ENCODE measurements around the gene DNAAF1. TPM values are rescaled to one million over a fixed set of nuclear protein-coding genes. Genes with fewer than 3 reads are reported as not detected.

Gene DNAAF1
- polyA plus RNA-seq, 1 of the 3 experiments (the other 2 are of a cell fraction) = 0.35 TPM

DNA sequence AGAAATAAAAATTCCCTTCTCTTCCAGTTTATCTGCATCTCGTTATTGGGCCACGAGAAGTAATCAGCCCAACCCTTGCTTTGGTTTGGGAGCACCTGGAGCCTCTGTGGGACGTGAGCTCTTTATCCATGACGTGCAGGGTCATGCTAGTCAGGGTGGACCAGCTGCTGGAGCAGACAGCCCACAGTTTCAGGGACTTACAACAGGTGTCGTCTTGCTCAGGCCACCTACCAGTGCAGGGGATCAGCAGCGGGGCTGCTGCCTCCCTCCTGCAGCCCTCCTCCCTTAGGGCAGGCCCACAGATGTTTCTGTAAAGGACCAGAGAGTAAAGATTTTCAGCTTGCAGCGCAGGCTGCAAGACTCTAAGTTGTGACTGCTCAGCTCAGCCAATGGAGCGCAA lies 62.8 kb downstream of the DNAAF1 start:
- H2AFZ ChIP-seq (ENCODE audit: low read depth) = no peak overlapping the region
- H3K4me3 ChIP-seq (ENCODE audit: low read depth in 2 of 2, low read length in 1 of 2) = no peak overlapping the region
- H3K36me3 ChIP-seq (replicated peaks in 1 of 2; ENCODE audit: control insufficient read depth in 1 of 2, insufficient read depth in 2 of 2, low read length in 1 of 2) = no peaks in the 10 kb centered on the region
- no peaks in the 10 kb centered on the region for H3K9me2 ChIP-seq
- no peaks in the 10 kb centered on the region for H4K20me1 ChIP-seq (ENCODE audit: insufficient read depth)
- no peak overlapping the region for H3K9ac ChIP-seq
- H3K4me2 ChIP-seq = no peak overlapping the region
- TF ChIP-seq FOSL2 (IDR thresholded peaks at IDR 0.05; ENCODE audit: borderline replicate concordance, low read depth) (no peak), RFX5 (IDR thresholded peaks at IDR 0.05; ENCODE audit: low read length) (no peak), ELF1 (IDR thresholded peaks at IDR 0.05) (no peak), YY1 (IDR thresholded peaks at IDR 0.05; ENCODE audit: low read depth) (no peak), MEF2A (IDR thresholded peaks at IDR 0.05; ENCODE audit: borderline replicate concordance, low read depth) (no peak), NFIC (IDR thresholded peaks at IDR 0.05; ENCODE audit: borderline replicate concordance) (no peak), FOXM1 (IDR thresholded peaks at IDR 0.05; ENCODE audit: low read depth) (no peak), CHD2 (IDR thresholded peaks at IDR 0.05; ENCODE audit: low read length, partially characterized antibody) (no peak), RCOR1 (IDR thresholded peaks at IDR 0.05; ENCODE audit: low read length) (no peak), SMC3 (IDR thresholded peaks at IDR 0.05; ENCODE audit: low read depth, low read length) (no peak)
- TF ChIP-seq, protein P1, sequence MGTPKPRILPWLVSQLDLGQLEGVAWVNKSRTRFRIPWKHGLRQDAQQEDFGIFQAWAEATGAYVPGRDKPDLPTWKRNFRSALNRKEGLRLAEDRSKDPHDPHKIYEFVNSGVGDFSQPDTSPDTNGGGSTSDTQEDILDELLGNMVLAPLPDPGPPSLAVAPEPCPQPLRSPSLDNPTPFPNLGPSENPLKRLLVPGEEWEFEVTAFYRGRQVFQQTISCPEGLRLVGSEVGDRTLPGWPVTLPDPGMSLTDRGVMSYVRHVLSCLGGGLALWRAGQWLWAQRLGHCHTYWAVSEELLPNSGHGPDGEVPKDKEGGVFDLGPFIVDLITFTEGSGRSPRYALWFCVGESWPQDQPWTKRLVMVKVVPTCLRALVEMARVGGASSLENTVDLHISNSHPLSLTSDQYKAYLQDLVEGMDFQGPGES (IDR thresholded peaks at IDR 0.05; ENCODE audit: low read depth, low read length) = no peak
- TF ChIP-seq, protein P2, sequence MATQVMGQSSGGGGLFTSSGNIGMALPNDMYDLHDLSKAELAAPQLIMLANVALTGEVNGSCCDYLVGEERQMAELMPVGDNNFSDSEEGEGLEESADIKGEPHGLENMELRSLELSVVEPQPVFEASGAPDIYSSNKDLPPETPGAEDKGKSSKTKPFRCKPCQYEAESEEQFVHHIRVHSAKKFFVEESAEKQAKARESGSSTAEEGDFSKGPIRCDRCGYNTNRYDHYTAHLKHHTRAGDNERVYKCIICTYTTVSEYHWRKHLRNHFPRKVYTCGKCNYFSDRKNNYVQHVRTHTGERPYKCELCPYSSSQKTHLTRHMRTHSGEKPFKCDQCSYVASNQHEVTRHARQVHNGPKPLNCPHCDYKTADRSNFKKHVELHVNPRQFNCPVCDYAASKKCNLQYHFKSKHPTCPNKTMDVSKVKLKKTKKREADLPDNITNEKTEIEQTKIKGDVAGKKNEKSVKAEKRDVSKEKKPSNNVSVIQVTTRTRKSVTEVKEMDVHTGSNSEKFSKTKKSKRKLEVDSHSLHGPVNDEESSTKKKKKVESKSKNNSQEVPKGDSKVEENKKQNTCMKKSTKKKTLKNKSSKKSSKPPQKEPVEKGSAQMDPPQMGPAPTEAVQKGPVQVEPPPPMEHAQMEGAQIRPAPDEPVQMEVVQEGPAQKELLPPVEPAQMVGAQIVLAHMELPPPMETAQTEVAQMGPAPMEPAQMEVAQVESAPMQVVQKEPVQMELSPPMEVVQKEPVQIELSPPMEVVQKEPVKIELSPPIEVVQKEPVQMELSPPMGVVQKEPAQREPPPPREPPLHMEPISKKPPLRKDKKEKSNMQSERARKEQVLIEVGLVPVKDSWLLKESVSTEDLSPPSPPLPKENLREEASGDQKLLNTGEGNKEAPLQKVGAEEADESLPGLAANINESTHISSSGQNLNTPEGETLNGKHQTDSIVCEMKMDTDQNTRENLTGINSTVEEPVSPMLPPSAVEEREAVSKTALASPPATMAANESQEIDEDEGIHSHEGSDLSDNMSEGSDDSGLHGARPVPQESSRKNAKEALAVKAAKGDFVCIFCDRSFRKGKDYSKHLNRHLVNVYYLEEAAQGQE (IDR thresholded peaks at IDR 0.05; ENCODE audit: low read depth, low read length) = no peak
- TF ChIP-seq, protein P3, sequence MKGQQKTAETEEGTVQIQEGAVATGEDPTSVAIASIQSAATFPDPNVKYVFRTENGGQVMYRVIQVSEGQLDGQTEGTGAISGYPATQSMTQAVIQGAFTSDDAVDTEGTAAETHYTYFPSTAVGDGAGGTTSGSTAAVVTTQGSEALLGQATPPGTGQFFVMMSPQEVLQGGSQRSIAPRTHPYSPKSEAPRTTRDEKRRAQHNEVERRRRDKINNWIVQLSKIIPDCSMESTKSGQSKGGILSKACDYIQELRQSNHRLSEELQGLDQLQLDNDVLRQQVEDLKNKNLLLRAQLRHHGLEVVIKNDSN (IDR thresholded peaks at IDR 0.05; ENCODE audit: borderline replicate concordance, low read depth) = no peak
- no peaks in the 10 kb centered on the region; a peak in 1 of 4 replicates for H3K4me1 ChIP-seq (ENCODE audit: control insufficient read depth in 1 of 2, insufficient read depth in 2 of 2, low read depth in 1 of 2, low read length in 1 of 2)
- 68% methylated on average over 5 of the region's 8 CpGs for WGBS (ENCODE audit: low lambda C conversion rate)
- H3F3A ChIP-seq (replicated peaks; ENCODE audit: insufficient read depth) = no peaks in the 10 kb centered on the region
- no peak for DNase-seq
- no peak overlapping the region for H3K27ac ChIP-seq (ENCODE audit: low read depth in 2 of 2, low read length in 1 of 2)
- ChIA-PET CTCF (interaction anchor here (1.9 kb wide), 1 partner anchor 21 kb away, joined by 7 read pairs; the partner anchor contains the start of gene TAF1C), POLR2A (no interaction called here)
- H3K79me2 ChIP-seq (ENCODE audit: insufficient read depth) = no peaks in the 10 kb centered on the region
- H3K9me3 ChIP-seq = no peaks in the 10 kb centered on the region
- no peaks in the 10 kb centered on the region for H3K27me3 ChIP-seq (ENCODE audit: insufficient read depth)

DNA sequence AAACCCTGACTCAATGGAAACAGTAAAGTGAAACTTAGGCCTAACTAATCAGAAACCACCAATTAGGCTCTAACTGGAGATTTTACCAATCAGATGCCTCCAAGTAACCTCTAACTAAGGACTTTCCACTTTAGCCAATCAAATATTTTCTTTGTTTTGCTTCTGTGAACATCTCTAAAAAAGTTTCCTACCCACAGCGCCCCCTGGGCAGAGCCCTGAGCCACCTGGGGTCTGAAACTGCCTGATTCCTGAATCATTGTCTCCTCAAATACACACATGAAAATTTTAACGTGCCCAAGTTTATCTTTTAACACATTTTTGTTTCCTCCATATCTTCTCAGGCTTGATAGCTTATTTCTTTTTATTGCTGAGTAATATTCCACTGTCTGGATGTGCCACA lies 64.9 kb downstream of the DNAAF1 start:
- H3K9ac ChIP-seq = no peak overlapping the region
- H3K4me3 ChIP-seq (ENCODE audit: low read depth in 2 of 2, low read length in 1 of 2) = no peak overlapping the region
- H3K4me2 ChIP-seq = no peak overlapping the region
- peaks cover 0 to 7% of the 10 kb centered on the region in 2 experiments; a peak in 1 of 4 replicates for H3K4me1 ChIP-seq (ENCODE audit: control insufficient read depth in 1 of 2, insufficient read depth in 2 of 2, low read depth in 1 of 2, low read length in 1 of 2)
- ChIA-PET CTCF (interaction anchor here (1.5 kb wide), 1 partner anchor 20 kb away, joined by 3 read pairs; no protein-coding TSS in a partner anchor), POLR2A (no interaction called here)
- H3K9me2 ChIP-seq = no peaks in the 10 kb centered on the region
- TF ChIP-seq, protein P4, sequence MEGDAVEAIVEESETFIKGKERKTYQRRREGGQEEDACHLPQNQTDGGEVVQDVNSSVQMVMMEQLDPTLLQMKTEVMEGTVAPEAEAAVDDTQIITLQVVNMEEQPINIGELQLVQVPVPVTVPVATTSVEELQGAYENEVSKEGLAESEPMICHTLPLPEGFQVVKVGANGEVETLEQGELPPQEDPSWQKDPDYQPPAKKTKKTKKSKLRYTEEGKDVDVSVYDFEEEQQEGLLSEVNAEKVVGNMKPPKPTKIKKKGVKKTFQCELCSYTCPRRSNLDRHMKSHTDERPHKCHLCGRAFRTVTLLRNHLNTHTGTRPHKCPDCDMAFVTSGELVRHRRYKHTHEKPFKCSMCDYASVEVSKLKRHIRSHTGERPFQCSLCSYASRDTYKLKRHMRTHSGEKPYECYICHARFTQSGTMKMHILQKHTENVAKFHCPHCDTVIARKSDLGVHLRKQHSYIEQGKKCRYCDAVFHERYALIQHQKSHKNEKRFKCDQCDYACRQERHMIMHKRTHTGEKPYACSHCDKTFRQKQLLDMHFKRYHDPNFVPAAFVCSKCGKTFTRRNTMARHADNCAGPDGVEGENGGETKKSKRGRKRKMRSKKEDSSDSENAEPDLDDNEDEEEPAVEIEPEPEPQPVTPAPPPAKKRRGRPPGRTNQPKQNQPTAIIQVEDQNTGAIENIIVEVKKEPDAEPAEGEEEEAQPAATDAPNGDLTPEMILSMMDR (IDR thresholded peaks at IDR 0.05) = peak; percentile 34; the same call in 1 of the 2 replicates
- TF ChIP-seq POLR2AphosphoS5 (IDR thresholded peaks at IDR 0.05; ENCODE audit: low read depth, low read length) = no peak
- TF ChIP-seq, protein P2 (IDR thresholded peaks at IDR 0.05; ENCODE audit: low read depth, low read length) = no peak
- no peak for TF ChIP-seq EZH2phosphoT487 (IDR thresholded peaks at IDR 0.05; ENCODE audit: borderline replicate concordance, low read depth)
- TF ChIP-seq GABPA (IDR thresholded peaks at IDR 0.05; ENCODE audit: low read depth) = no peak
- no peak overlapping the region for H2AFZ ChIP-seq (ENCODE audit: low read depth)
- no peaks in the 10 kb centered on the region for H4K20me1 ChIP-seq (ENCODE audit: insufficient read depth)
- no peaks in the 10 kb centered on the region for H3K9me3 ChIP-seq
- H3F3A ChIP-seq (replicated peaks; ENCODE audit: insufficient read depth) = no peaks in the 10 kb centered on the region
- 58% methylated on average over 2 of the region's 2 CpGs for WGBS (ENCODE audit: low lambda C conversion rate)
- H3K27me3 ChIP-seq (ENCODE audit: insufficient read depth) = no peaks in the 10 kb centered on the region
- H3K36me3 ChIP-seq (replicated peaks in 1 of 2; ENCODE audit: control insufficient read depth in 1 of 2, insufficient read depth in 2 of 2, low read length in 1 of 2) = no peaks in the 10 kb centered on the region
- H3K79me2 ChIP-seq (ENCODE audit: insufficient read depth) = no peaks in the 10 kb centered on the region
- no peak for DNase-seq
- no peak overlapping the region for H3K27ac ChIP-seq (ENCODE audit: low read depth in 2 of 2, low read length in 1 of 2)
